ENCODE results near the gene NNAT. TPM values are rescaled to one million over a fixed set of nuclear protein-coding genes. Genes with fewer than 3 reads are reported as not detected.

The NNAT gene
- total RNA-seq, 1 experiment from 2014 or later: 43.1 TPM

DNA sequence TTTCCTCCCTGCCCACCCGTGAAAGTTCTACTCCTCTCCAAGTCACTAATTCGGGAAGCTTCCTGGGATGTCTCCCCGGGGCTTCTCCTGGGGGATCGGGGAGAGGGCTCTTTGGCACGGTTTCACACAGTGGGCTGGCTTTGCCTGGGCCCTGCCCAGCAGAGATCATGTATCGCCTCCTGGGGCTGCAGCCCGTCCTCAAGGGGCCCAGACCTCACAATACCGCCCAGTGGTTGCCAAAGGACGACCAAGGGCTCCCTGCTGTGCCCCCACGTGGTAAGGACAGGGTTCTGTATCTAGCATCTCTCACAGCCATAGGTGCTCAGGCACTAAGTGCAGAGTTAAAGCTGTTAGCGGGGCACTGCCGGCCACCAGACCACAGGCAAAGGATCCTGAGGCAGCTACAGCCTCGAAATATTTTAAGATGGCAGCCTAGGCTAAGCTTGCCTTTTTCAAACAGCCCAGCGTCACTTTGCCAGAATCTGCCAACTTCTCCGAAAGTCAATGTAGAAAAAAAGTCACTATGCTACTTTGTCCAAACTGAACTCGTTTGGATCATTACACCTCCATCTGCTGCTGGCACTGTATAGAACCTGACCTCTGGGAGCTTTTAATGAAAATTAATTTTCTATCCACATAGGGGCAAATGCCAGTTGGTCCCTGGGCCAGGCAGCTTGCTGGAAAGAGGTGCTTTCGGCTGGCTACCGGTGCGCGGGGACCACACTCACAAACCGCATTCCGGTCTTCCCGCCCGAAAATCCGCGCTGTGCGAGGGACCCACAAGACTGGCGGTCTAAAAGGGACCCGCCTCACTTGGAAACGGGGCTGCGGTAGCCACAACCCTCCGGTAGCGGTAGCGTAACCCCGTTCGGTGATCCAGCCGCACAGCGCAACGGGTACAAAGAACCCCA lies 1.3 kb upstream of the NNAT start:
- H2BK120ac ChIP-seq (ENCODE audit: low read depth, low read length, poor library complexity, severe bottlenecking): no peak overlapping the region
- no peak overlapping the region for H3K18ac ChIP-seq (ENCODE audit: insufficient read length, low read depth, low read length)
- no peak overlapping the region for H4K91ac ChIP-seq (ENCODE audit: insufficient read length, low read depth, low read length)
- TF ChIP-seq, protein P1, sequence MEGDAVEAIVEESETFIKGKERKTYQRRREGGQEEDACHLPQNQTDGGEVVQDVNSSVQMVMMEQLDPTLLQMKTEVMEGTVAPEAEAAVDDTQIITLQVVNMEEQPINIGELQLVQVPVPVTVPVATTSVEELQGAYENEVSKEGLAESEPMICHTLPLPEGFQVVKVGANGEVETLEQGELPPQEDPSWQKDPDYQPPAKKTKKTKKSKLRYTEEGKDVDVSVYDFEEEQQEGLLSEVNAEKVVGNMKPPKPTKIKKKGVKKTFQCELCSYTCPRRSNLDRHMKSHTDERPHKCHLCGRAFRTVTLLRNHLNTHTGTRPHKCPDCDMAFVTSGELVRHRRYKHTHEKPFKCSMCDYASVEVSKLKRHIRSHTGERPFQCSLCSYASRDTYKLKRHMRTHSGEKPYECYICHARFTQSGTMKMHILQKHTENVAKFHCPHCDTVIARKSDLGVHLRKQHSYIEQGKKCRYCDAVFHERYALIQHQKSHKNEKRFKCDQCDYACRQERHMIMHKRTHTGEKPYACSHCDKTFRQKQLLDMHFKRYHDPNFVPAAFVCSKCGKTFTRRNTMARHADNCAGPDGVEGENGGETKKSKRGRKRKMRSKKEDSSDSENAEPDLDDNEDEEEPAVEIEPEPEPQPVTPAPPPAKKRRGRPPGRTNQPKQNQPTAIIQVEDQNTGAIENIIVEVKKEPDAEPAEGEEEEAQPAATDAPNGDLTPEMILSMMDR (conservative IDR thresholded peaks at IDR 0.05): no peak
- peaks cover 43 to 47% (median 46%) of the 10 kb centered on the region in 3 experiments for H3K36me3 Mint-ChIP-seq (ENCODE audit: insufficient read depth in 1 of 3, low read depth in 3 of 3)
- H3K79me1 ChIP-seq (ENCODE audit: insufficient read depth, low read depth, low read length, poor library complexity, severe bottlenecking): peaks cover 12% of the 10 kb centered on the region
- no peaks in the 10 kb centered on the region for H4K20me1 ChIP-seq (ENCODE audit: control insufficient read depth, insufficient read depth, insufficient read length)
- H3K14ac ChIP-seq (ENCODE audit: insufficient read depth, low read length): peak overlapping the region; percentile 54; the same call in 1 of the 2 replicates
- peak overlapping the region; percentile 50 for H3K4me2 ChIP-seq (ENCODE audit: insufficient read depth, insufficient read length, low read length)
- H3K27me3 Mint-ChIP-seq (ENCODE audit: low read depth): peaks cover 1% of the 10 kb centered on the region; the same call in 1 of the 2 replicates
- H3K23me2 ChIP-seq (ENCODE audit: insufficient read length, low read depth, low read length, poor library complexity, severe bottlenecking): peaks cover 16% of the 10 kb centered on the region
- no peak overlapping the region for H3T11ph ChIP-seq (ENCODE audit: low read length)
- H3K23ac ChIP-seq (ENCODE audit: insufficient read length, low read depth, low read length): no peak overlapping the region
- peak overlapping the region; percentile 68 to 81 for H3K4me3 Mint-ChIP-seq
- H2BK12ac ChIP-seq (ENCODE audit: insufficient read length, low read depth, low read length): no peak overlapping the region
- H3K9me3 Mint-ChIP-seq: peaks cover 5 to 8% of the 10 kb centered on the region in 2 experiments; a peak in 3 of 5 replicates
- H3K4ac ChIP-seq (ENCODE audit: low read depth, low read length): no peak overlapping the region
- DNase-seq: no peak
- H3K9me3 ChIP-seq (ENCODE audit: control insufficient read depth, low read depth, low read length): no peaks in the 10 kb centered on the region
- no CpG with 5 or more reads among the region's 39 CpGs for WGBS (ENCODE audit: extremely low coverage, insufficient read length, low lambda C conversion rate)
- H3K56ac ChIP-seq (ENCODE audit: insufficient read length, low read depth, low read length): no peak overlapping the region
- H2AFZ ChIP-seq (ENCODE audit: low read length): no peak overlapping the region
- no peak overlapping the region for H4K8ac ChIP-seq (replicated peaks; ENCODE audit: insufficient read length, low read depth, low read length)
- no peak overlapping the region for H2BK15ac ChIP-seq (ENCODE audit: low read depth, low read length)
- peaks cover 75 to 77% of the 10 kb centered on the region in 2 experiments for H3K4me1 Mint-ChIP-seq
- no peak overlapping the region for H2AK5ac ChIP-seq (ENCODE audit: insufficient read length, low read length)
- H3K9ac ChIP-seq (ENCODE audit: extremely low read depth, insufficient read length, low read length): no peak overlapping the region
- H3K27ac ChIP-seq (ENCODE audit: insufficient read length, low read depth, low read length): no peak overlapping the region
- H3K27ac Mint-ChIP-seq: peak overlapping the region in 2 of 3 experiments; percentile 81 to 85; a peak in 2 of 7 replicates
- no peak overlapping the region for H2BK20ac ChIP-seq (ENCODE audit: low read depth, low read length, poor library complexity, severe bottlenecking)
- no peaks in the 10 kb centered on the region for H3K27me3 ChIP-seq (ENCODE audit: insufficient read depth, low read length)
- H2BK5ac ChIP-seq (ENCODE audit: insufficient read length, low read length): no peak overlapping the region
- peaks cover 4% of the 10 kb centered on the region; the same call in 1 of the 2 replicates for H3K4me1 ChIP-seq (ENCODE audit: insufficient read depth, low read length)
- H3K79me2 ChIP-seq (ENCODE audit: insufficient read depth, low read length): peaks cover 21% of the 10 kb centered on the region; the same call in 1 of the 2 replicates
- no peak overlapping the region for H4K5ac ChIP-seq (ENCODE audit: insufficient read length, low read depth, low read length)
